MM.1S (cell line): ENCODE measurements around the gene MNX1.

Experiments
- DNase-seq: peaks from one replicate; pipeline ENCODE4 v3.0.0-alpha.2; 2015
- H2AFZ ChIP-seq: fragments of 300-600 bp; sonication (generic); 2 replicates; pipeline ENCODE4 v1.6.0; 2016; ENCODE audit warnings: antibody characterized with exemption, low read length
- H3F3A ChIP-seq: fragments of 300-600 bp; sonication (generic); 2 replicates; pipeline ENCODE4 v1.6.1; 2016; ENCODE audit warnings: mild to moderate bottlenecking, antibody characterized with exemption, low read length, moderate library complexity, mixed read lengths; ENCODE audit not compliant: insufficient read depth
- H3K27ac ChIP-seq: fragments of 300-600 bp; sonication (generic); 2 replicates; pipeline ENCODE4 v1.5.1; 2016; ENCODE audit warnings: mild to moderate bottlenecking, low read length
- H3K27me3 ChIP-seq: fragments of 300-600 bp; sonication (generic); replicated peaks from 2 replicates; pipeline ENCODE4 v1.6.0; 2016; ENCODE audit warnings: low read length; ENCODE audit not compliant: insufficient read depth
- H3K36me3 ChIP-seq: fragments of 300-600 bp; sonication (generic); replicated peaks from 2 replicates; pipeline ENCODE4 v1.6.1; 2016; ENCODE audit warnings: mild to moderate bottlenecking, low read length, mixed read lengths; ENCODE audit not compliant: insufficient read depth
- H3K4me1 ChIP-seq: fragments of 300-600 bp; sonication (generic); 2 replicates; pipeline ENCODE4 v1.6.1; 2016; ENCODE audit warnings: low read length, mixed read lengths
- H3K4me2 ChIP-seq: fragments of 300-600 bp; sonication (generic); 2 replicates; pipeline ENCODE4 v1.6.0; 2016; ENCODE audit warnings: low read depth, low read length
- H3K4me3 ChIP-seq: fragments of 300-600 bp; sonication (generic); 2 replicates; pipeline ENCODE4 v1.5.1; 2016; ENCODE audit warnings: low read length, mixed read lengths
- H3K79me2 ChIP-seq: fragments of 300-600 bp; sonication (generic); 2 replicates; pipeline ENCODE4 v1.6.1; 2016; ENCODE audit warnings: mixed run types, low read length, mixed read lengths
- H3K9ac ChIP-seq: fragments of 300-600 bp; sonication (generic); 2 replicates; pipeline ENCODE4 v1.6.1; 2016; ENCODE audit warnings: low read length, mixed read lengths
- H3K9me2 ChIP-seq: fragments of 300-600 bp; sonication (generic); replicated peaks from 2 replicates; pipeline ENCODE4 v1.6.1; 2016; ENCODE audit warnings: mild to moderate bottlenecking, low read length, mixed read lengths; ENCODE audit not compliant: insufficient read depth
- H3K9me3 ChIP-seq: fragments of 300-600 bp; sonication (generic); replicated peaks from 2 replicates; pipeline ENCODE4 v1.6.1; 2016; ENCODE audit warnings: mild to moderate bottlenecking, low read length, mixed read lengths; ENCODE audit not compliant: insufficient read depth
- H4K20me1 ChIP-seq: fragments of 300-600 bp; sonication (generic); 2 replicates; pipeline ENCODE4 v1.6.1; 2016; ENCODE audit warnings: mild to moderate bottlenecking, low read length, moderate library complexity, mixed read lengths; ENCODE audit not compliant: insufficient read depth
- CTCF ChIP-seq: fragments of 300-600 bp; sonication (generic); IDR thresholded peaks from 2 replicates; pipeline ENCODE4 v1.5.1; 2016; ENCODE audit warnings: antibody characterized with exemption, low read length, mixed read lengths
- EZH2 ChIP-seq: fragments of 300-600 bp; sonication (generic); optimal IDR thresholded peaks from 2 replicates; pipeline ENCODE3; 2017; ENCODE audit warnings: low read depth, mild to moderate bottlenecking, antibody characterized with exemption, low read length, mixed read lengths
- EZH2phosphoT487 ChIP-seq: fragments of 300-600 bp; sonication (generic); IDR thresholded peaks from 2 replicates; pipeline ENCODE4 v1.6.1; 2018; ENCODE audit warnings: antibody characterized with exemption, low read length

MNX1 gene

GRCh38 chr7:156999958-157000726, 10.3 kb downstream of the MNX1 start:
- Histone ChIP-seq H3F3A (no peaks in the 10 kb centered on the region), H3K79me2 (no peaks in the 10 kb centered on the region), H2AFZ (peak overlapping the region; percentile 28), H3K4me2 (peak overlapping the region; percentile 93), H3K4me1 (no peaks in the 10 kb centered on the region), H3K36me3 (no peaks in the 10 kb centered on the region), H3K9me3 (no peaks in the 10 kb centered on the region), H3K9ac (peak overlapping the region; percentile 9; the same call in 1 of the 2 replicates), H3K27ac (no peak overlapping the region), H3K4me3 (peak overlapping the region; percentile 62), H3K27me3 (peaks cover 40% of the 10 kb centered on the region), H3K9me2 (no peaks in the 10 kb centered on the region), H4K20me1 (no peaks in the 10 kb centered on the region)
- TF ChIP-seq EZH2 (no peak), CTCF (peak; percentile 4; the same call in 1 of the 2 replicates)
- DNase-seq: peak; percentile 54

- H3F3A ChIP-seq: no peaks in the 10 kb centered on the region
- no peaks in the 10 kb centered on the region for H3K4me1 ChIP-seq
- H3K27ac ChIP-seq: no peak overlapping the region
- DNase-seq: no peak
- H3K36me3 ChIP-seq: no peaks in the 10 kb centered on the region
- H4K20me1 ChIP-seq: no peaks in the 10 kb centered on the region
- H3K9me2 ChIP-seq: no peaks in the 10 kb centered on the region
- peak overlapping the region; percentile 93 for H3K4me2 ChIP-seq
- H3K79me2 ChIP-seq: no peaks in the 10 kb centered on the region
- no peak overlapping the region for H3K9ac ChIP-seq
- peak overlapping the region; percentile 28; the same call in 1 of the 2 replicates for H2AFZ ChIP-seq
- no peak for TF ChIP-seq EZH2
- no peak for TF ChIP-seq EZH2phosphoT487
- TF ChIP-seq CTCF: no peak
- H3K4me3 ChIP-seq: peak overlapping the region; percentile 62
- no peaks in the 10 kb centered on the region for H3K9me3 ChIP-seq
- H3K27me3 ChIP-seq: peaks cover 36% of the 10 kb centered on the region
Measured at GRCh38 chr7:156998988-156999957, 11.2 kb downstream of the MNX1 start.

DNA sequence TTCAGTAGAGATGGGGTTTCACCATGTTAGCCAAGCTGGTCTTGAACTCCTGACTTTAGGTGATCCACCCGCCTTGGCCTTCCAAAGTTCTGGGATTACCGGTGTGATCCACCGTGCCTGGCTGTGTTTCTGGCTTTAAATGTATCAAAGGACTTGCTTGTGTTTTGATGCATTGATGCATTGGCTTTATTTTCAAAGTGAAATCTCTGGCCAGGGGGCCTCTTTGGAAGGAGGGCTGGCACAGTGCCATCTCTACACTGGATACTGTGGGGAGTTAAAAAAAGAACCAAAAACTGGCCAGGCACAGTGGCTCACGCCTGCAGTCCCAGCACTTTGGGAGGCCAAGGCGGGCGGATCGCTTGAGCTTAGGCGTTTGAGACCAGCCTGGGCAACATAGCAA, 16.0 kb downstream of the MNX1 start:
- no peaks in the 10 kb centered on the region for H3F3A ChIP-seq
- no peak for DNase-seq
- H3K9ac ChIP-seq: no peak overlapping the region
- H3K27me3 ChIP-seq: 0 out of 2 replicates have a peak, but pooled peaks cover 8% of the 10 kb centered on the region
- no peaks in the 10 kb centered on the region for H3K79me2 ChIP-seq
- no peak overlapping the region for H3K27ac ChIP-seq
- H4K20me1 ChIP-seq: no peaks in the 10 kb centered on the region
- H3K4me1 ChIP-seq: no peaks in the 10 kb centered on the region
- no peaks in the 10 kb centered on the region for H3K36me3 ChIP-seq
- H3K4me2 ChIP-seq: no peak overlapping the region
- TF ChIP-seq EZH2phosphoT487 (no peak), EZH2 (no peak), CTCF (no peak)
- no peaks in the 10 kb centered on the region for H3K9me2 ChIP-seq
- no peaks in the 10 kb centered on the region for H3K9me3 ChIP-seq
- no peak overlapping the region for H3K4me3 ChIP-seq
- no peak overlapping the region for H2AFZ ChIP-seq
